HCT116 (cell line): ENCODE data around the gene TMEM178B. TPM values are rescaled to one million over a fixed set of nuclear protein-coding genes. Genes with fewer than 3 reads are reported as not detected.

Experiments
- ATAC-seq: fragments of 200-7000 bp; cut with Tn5 transposase; 2 replicates; pipeline ENCODE4 v1.9.1; 2020; ENCODE audit warnings: mild to moderate bottlenecking, moderate library complexity
- BruUV-seq: library from RNA; stranded (reverse); fragments of 400-500 nt; replicated peaks from 2 replicates; lab custom pipeline; 2021; lab: Mats Ljungman, UMichigan
- CTCF ChIA-PET: fragments of 300-600 bp; sonication (Branson Sonifier 250); formaldehyde crosslinking; loops from one replicate; lab custom pipeline; 2021; ENCODE audit warnings: antibody characterized with exemption; lab: Charles Lee
- POLR2A ChIA-PET: fragments of 300-600, 350-600 bp; sonication (Branson Sonifier 250); formaldehyde crosslinking; loops from one replicate; lab custom pipeline; 2021; ENCODE audit warnings: antibody characterized with exemption; lab: Charles Lee
- RAD21 ChIA-PET, 2 experiments: fragments of 300-600 bp; sonication (Branson Sonifier 250); formaldehyde crosslinking; loops; one replicate each; lab custom pipeline; 2023; ENCODE audit warnings: low total read pairs in 2 of 2; ENCODE audit not compliant: uncharacterized antibody in 2 of 2, unreplicated experiment in 2 of 2, low non-redundant PET in 1 of 2; lab: Charles Lee
- DNase-seq: peaks from one replicate; pipeline ENCODE4 v3.0.0-alpha.2; 2010; ENCODE audit warnings: low read depth, low spot score
- H2AFZ ChIP-seq: fragments of 200-600 bp; shearing (Covaris generic), sonication (generic); 2 replicates; pipeline ENCODE4 v1.6.1; 2017; ENCODE audit warnings: low read depth, mixed run types, mixed read lengths, antibody characterized with exemption, low read length; ENCODE audit not compliant: poor library complexity, severe bottlenecking
- H3K27ac ChIP-seq: 2 replicates; pipeline ENCODE4 v1.5.1; 2012; ENCODE audit warnings: low read depth, low read length
- H3K27me3 ChIP-seq: fragments of 200-600 bp; sonication (generic); 2 replicates; pipeline ENCODE4 v1.6.1; 2016; ENCODE audit warnings: mixed run types, low read length, mixed read lengths; ENCODE audit not compliant: insufficient read depth
- H3K36me3 ChIP-seq, 2 experiments: fragments of 200-500 bp in 1 of 2; fragments of 200-600 bp in 1 of 2; sonication (Bioruptor generic) in 1 of 2; sonication (generic) in 1 of 2; 2 replicates each; pipeline versions ENCODE4 v1.5.1 to v1.6.1; 2014 to 2016; ENCODE audit warnings: low read length in 2 of 2, inconsistent platforms in 1 of 2, mixed read lengths in 1 of 2, mixed run types in 1 of 2; ENCODE audit not compliant: insufficient read depth in 2 of 2, control insufficient read depth in 1 of 2
- H3K4me1 ChIP-seq, 2 experiments: fragments of 200-600 bp in 1 of 2; sonication (generic) in 1 of 2; 2 replicates each; pipeline versions ENCODE4 v1.5.1 to v1.6.1; 2012 to 2017; ENCODE audit warnings: low read length in 2 of 2, inconsistent platforms in 1 of 2, mild to moderate bottlenecking in 1 of 2, mixed read lengths in 1 of 2, mixed run types in 1 of 2, moderate library complexity in 1 of 2; ENCODE audit not compliant: insufficient read depth in 2 of 2, control insufficient read depth in 1 of 2
- H3K4me2 ChIP-seq: fragments of 200-600 bp; sonication (generic); 2 replicates; pipeline ENCODE4 v1.6.1; 2017; ENCODE audit warnings: mixed run types, low read length, mixed read lengths
- H3K4me3 ChIP-seq, 2 experiments: fragments of 200-600 bp in 1 of 2; sonication (generic) in 1 of 2; replicated peaks in 1 of 2; 2 replicates each; pipeline ENCODE4 v1.5.1; 2011 to 2016; ENCODE audit warnings: low read length in 2 of 2, control low read depth in 1 of 2, low read depth in 1 of 2, mild to moderate bottlenecking in 1 of 2, mixed read lengths in 1 of 2, mixed run types in 1 of 2
- H3K79me2 ChIP-seq: fragments of 200-600 bp; sonication (generic); 2 replicates; pipeline ENCODE4 v1.6.1; 2017; ENCODE audit warnings: mild to moderate bottlenecking, mixed run types, low read length, moderate library complexity, mixed read lengths; ENCODE audit not compliant: insufficient read depth
- H3K9ac ChIP-seq: fragments of 200-600 bp; sonication (generic); 2 replicates; pipeline ENCODE4 v1.6.1; 2016; ENCODE audit warnings: low read length, mixed read lengths
- H3K9me2 ChIP-seq: fragments of 200-600 bp; sonication (generic), shearing (Covaris generic); 2 replicates; pipeline ENCODE4 v1.6.1; 2017; ENCODE audit warnings: mixed run types, mild to moderate bottlenecking, moderate library complexity; ENCODE audit not compliant: insufficient read depth
- H3K9me3 ChIP-seq, 2 experiments: fragments of 200-500 bp in 1 of 2; fragments of 200-600 bp in 1 of 2; sonication (Bioruptor generic) in 1 of 2; sonication (generic) in 1 of 2; 2 replicates each; pipeline ENCODE4 v1.6.1; 2014 to 2017; ENCODE audit warnings: low read length in 2 of 2, mixed read lengths in 2 of 2, inconsistent platforms in 1 of 2, low read depth in 1 of 2, mild to moderate bottlenecking in 1 of 2, mixed run types in 1 of 2, moderate library complexity in 1 of 2; ENCODE audit not compliant: control insufficient read depth in 1 of 2, insufficient read depth in 1 of 2
- H4K20me1 ChIP-seq: fragments of 200-600 bp; sonication (generic), shearing (Covaris generic); 2 replicates; pipeline ENCODE4 v1.6.1; 2017; ENCODE audit warnings: mixed run types, mild to moderate bottlenecking, moderate library complexity; ENCODE audit not compliant: insufficient read depth
- EGR1 ChIP-seq: IDR thresholded peaks from 2 replicates; pipeline ENCODE4 v1.6.1; 2012; ENCODE audit warnings: low read depth
- ELF1 ChIP-seq: IDR thresholded peaks from 2 replicates; pipeline ENCODE4 v1.6.1; 2012; ENCODE audit warnings: low read depth, borderline replicate concordance
- EZH2 ChIP-seq: fragments of 200-600 bp; sonication (generic); IDR thresholded peaks from 2 replicates; pipeline ENCODE4 v1.6.1; 2017; ENCODE audit warnings: antibody characterized with exemption, mixed run types
- EZH2phosphoT487 ChIP-seq: fragments of 200-600 bp; IDR thresholded peaks from 2 replicates; pipeline ENCODE4 v1.6.1; 2018; ENCODE audit warnings: antibody characterized with exemption, borderline replicate concordance
- JUND ChIP-seq: IDR thresholded peaks from 2 replicates; pipeline ENCODE4 v1.6.1; 2012
- POLR2A ChIP-seq: IDR thresholded peaks from 2 replicates; pipeline ENCODE4 v1.7.0; 2011; ENCODE audit warnings: borderline replicate concordance; ENCODE audit not compliant: insufficient read depth, insufficient read length; ENCODE audit errors: extremely low read depth
- SIN3A ChIP-seq: IDR thresholded peaks from 2 replicates; pipeline ENCODE4 v1.6.1; 2012; ENCODE audit warnings: low read depth
- SP1 ChIP-seq: IDR thresholded peaks from 2 replicates; pipeline ENCODE4 v1.6.1; 2012; ENCODE audit warnings: low read depth
- SRF ChIP-seq: IDR thresholded peaks from 2 replicates; pipeline ENCODE4 v1.6.1; 2012; ENCODE audit warnings: low read depth
- ZFX ChIP-seq: fragments of 450-650 bp; IDR thresholded peaks from 2 replicates; pipeline ENCODE4 v1.6.1; 2017
- ZNF274 ChIP-seq: fragments of 200-500 bp; sonication (Bioruptor generic); IDR thresholded peaks from 2 replicates; pipeline ENCODE4 v1.6.1; 2014; ENCODE audit warnings: mild to moderate bottlenecking, low read depth, low read length, inconsistent platforms
- intact Hi-C: fragments of 100-400 bp; cut with micrococcal nuclease; formaldehyde crosslinking; loops from 2 replicates; pipeline ENCODE4 v1.10.0; 2022
- total RNA-seq: library from RNA; stranded (reverse); gene quantifications from one replicate; pipeline ENCODE4 v1.2.1, GENCODE V29; 2021; ENCODE audit not compliant: unreplicated experiment
- TF ChIP-seq, protein P1 (sequence below): IDR thresholded peaks from 2 replicates; pipeline ENCODE4 v1.6.1; 2012; ENCODE audit warnings: low read depth
- TF ChIP-seq, protein P2 (sequence below): IDR thresholded peaks from 2 replicates; pipeline ENCODE4 v1.6.1; 2012
- TF ChIP-seq, protein P3 (sequence below): IDR thresholded peaks from 2 replicates; pipeline ENCODE4 v1.6.1; 2012
- TF ChIP-seq, protein P4 (sequence below): IDR thresholded peaks from 2 replicates; pipeline ENCODE4 v1.6.1; 2011; ENCODE audit warnings: mild to moderate bottlenecking, low read length, moderate library complexity; ENCODE audit not compliant: insufficient replicate concordance; ENCODE audit errors: extremely low read depth
- TF ChIP-seq, protein P5 (sequence below), 3 experiments: fragments of 200-600 bp in 1 of 3; sonication (generic) in 1 of 3; IDR thresholded peaks in 2 of 3; conservative IDR thresholded peaks in 1 of 3; 2 replicates each; pipeline ENCODE4 v1.5.1; 2012 to 2017; ENCODE audit warnings: low read depth in 2 of 3, low read length in 2 of 3, antibody characterized with exemption in 1 of 3, borderline replicate concordance in 1 of 3, control low read depth in 1 of 3, mild to moderate bottlenecking in 1 of 3, mixed read lengths in 1 of 3, mixed run types in 1 of 3, moderate library complexity in 1 of 3; ENCODE audit not compliant: insufficient read depth in 1 of 3

The TMEM178B gene
- total RNA-seq, 1 experiment from 2014 or later = 0.02 TPM

DNA sequence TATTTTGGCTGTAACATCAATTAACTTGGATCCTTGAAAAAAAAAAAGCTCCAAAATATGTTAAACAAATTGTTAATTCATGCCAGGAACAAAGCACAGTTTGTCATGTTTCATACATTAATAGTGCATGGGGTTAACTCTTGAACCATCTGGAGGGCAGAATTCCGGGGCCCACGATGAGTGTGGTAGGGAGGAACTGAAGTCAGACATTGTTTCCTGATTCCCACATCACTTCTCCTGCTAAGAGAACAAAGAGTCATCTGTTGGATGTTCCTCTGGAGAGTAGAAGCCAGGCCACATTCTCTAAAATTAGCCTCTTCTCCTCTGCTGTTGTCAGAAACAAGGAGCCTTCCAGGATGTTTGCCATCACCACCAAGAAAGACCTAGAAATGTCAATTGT, 54.6 kb downstream of the TMEM178B start:
- Histone ChIP-seq H3K4me2 (no peak overlapping the region), H3K27me3 (peaks cover 30% of the 10 kb centered on the region), H3K36me3 (no peaks in the 10 kb centered on the region), H3K9me2 (no peaks in the 10 kb centered on the region), H3K79me2 (no peaks in the 10 kb centered on the region), H3K4me3 (no peak overlapping the region), H3K9me3 (no peaks in the 10 kb centered on the region), H3K4me1 (no peaks in the 10 kb centered on the region), H3K9ac (no peak overlapping the region), H2AFZ (no peak overlapping the region)
- POLR2A ChIA-PET = no interaction called here
- ATAC-seq = no peak
- BruUV-seq = no TSS peak
- intact Hi-C loops = no loop called here
- TF ChIP-seq, protein P1, sequence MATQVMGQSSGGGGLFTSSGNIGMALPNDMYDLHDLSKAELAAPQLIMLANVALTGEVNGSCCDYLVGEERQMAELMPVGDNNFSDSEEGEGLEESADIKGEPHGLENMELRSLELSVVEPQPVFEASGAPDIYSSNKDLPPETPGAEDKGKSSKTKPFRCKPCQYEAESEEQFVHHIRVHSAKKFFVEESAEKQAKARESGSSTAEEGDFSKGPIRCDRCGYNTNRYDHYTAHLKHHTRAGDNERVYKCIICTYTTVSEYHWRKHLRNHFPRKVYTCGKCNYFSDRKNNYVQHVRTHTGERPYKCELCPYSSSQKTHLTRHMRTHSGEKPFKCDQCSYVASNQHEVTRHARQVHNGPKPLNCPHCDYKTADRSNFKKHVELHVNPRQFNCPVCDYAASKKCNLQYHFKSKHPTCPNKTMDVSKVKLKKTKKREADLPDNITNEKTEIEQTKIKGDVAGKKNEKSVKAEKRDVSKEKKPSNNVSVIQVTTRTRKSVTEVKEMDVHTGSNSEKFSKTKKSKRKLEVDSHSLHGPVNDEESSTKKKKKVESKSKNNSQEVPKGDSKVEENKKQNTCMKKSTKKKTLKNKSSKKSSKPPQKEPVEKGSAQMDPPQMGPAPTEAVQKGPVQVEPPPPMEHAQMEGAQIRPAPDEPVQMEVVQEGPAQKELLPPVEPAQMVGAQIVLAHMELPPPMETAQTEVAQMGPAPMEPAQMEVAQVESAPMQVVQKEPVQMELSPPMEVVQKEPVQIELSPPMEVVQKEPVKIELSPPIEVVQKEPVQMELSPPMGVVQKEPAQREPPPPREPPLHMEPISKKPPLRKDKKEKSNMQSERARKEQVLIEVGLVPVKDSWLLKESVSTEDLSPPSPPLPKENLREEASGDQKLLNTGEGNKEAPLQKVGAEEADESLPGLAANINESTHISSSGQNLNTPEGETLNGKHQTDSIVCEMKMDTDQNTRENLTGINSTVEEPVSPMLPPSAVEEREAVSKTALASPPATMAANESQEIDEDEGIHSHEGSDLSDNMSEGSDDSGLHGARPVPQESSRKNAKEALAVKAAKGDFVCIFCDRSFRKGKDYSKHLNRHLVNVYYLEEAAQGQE = no peak
- TF ChIP-seq, protein P2, sequence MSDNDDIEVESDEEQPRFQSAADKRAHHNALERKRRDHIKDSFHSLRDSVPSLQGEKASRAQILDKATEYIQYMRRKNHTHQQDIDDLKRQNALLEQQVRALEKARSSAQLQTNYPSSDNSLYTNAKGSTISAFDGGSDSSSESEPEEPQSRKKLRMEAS = no peak
- TF ChIP-seq EZH2 (no peak), JUND (no peak), ELF1 (no peak), ZNF274 (no peak), POLR2A (no peak), SRF (no peak), SIN3A (no peak), ZFX (no peak), EZH2phosphoT487 (no peak), SP1 (no peak), EGR1 (no peak)
- TF ChIP-seq, protein P3, sequence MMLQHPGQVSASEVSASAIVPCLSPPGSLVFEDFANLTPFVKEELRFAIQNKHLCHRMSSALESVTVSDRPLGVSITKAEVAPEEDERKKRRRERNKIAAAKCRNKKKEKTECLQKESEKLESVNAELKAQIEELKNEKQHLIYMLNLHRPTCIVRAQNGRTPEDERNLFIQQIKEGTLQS = no peak
- TF ChIP-seq, protein P4, sequence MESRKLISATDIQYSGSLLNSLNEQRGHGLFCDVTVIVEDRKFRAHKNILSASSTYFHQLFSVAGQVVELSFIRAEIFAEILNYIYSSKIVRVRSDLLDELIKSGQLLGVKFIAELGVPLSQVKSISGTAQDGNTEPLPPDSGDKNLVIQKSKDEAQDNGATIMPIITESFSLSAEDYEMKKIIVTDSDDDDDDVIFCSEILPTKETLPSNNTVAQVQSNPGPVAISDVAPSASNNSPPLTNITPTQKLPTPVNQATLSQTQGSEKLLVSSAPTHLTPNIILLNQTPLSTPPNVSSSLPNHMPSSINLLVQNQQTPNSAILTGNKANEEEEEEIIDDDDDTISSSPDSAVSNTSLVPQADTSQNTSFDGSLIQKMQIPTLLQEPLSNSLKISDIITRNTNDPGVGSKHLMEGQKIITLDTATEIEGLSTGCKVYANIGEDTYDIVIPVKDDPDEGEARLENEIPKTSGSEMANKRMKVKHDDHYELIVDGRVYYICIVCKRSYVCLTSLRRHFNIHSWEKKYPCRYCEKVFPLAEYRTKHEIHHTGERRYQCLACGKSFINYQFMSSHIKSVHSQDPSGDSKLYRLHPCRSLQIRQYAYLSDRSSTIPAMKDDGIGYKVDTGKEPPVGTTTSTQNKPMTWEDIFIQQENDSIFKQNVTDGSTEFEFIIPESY = no peak
- TF ChIP-seq, protein P5, sequence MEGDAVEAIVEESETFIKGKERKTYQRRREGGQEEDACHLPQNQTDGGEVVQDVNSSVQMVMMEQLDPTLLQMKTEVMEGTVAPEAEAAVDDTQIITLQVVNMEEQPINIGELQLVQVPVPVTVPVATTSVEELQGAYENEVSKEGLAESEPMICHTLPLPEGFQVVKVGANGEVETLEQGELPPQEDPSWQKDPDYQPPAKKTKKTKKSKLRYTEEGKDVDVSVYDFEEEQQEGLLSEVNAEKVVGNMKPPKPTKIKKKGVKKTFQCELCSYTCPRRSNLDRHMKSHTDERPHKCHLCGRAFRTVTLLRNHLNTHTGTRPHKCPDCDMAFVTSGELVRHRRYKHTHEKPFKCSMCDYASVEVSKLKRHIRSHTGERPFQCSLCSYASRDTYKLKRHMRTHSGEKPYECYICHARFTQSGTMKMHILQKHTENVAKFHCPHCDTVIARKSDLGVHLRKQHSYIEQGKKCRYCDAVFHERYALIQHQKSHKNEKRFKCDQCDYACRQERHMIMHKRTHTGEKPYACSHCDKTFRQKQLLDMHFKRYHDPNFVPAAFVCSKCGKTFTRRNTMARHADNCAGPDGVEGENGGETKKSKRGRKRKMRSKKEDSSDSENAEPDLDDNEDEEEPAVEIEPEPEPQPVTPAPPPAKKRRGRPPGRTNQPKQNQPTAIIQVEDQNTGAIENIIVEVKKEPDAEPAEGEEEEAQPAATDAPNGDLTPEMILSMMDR (IDR thresholded peaks at IDR 0.05 in 2 of 3, conservative IDR thresholded peaks at IDR 0.05 in 1 of 3; ENCODE audit: borderline replicate concordance in 1 of 3, insufficient read depth in 1 of 3, low read depth in 2 of 3, low read length in 2 of 3) = no peak
- TF ChIP-seq, all 23 proteins: peak for 0
- no peak for DNase-seq
- CTCF ChIA-PET = no interaction called here
- no peak overlapping the region for H3K27ac ChIP-seq
- RAD21 ChIA-PET = no interaction called here
- no peaks in the 10 kb centered on the region for H4K20me1 ChIP-seq
